GM19395 (cell line): ENCODE results near the gene SLC13A2.

Experiments used
- ATAC-seq: cut with Tn5 transposase; IDR thresholded peaks from one replicate; pipeline ENCODE4 v1.9.1; 2021; ENCODE audit warnings: mild to moderate bottlenecking, moderate library complexity; ENCODE audit not compliant: unreplicated experiment

Gene SLC13A2

DNA sequence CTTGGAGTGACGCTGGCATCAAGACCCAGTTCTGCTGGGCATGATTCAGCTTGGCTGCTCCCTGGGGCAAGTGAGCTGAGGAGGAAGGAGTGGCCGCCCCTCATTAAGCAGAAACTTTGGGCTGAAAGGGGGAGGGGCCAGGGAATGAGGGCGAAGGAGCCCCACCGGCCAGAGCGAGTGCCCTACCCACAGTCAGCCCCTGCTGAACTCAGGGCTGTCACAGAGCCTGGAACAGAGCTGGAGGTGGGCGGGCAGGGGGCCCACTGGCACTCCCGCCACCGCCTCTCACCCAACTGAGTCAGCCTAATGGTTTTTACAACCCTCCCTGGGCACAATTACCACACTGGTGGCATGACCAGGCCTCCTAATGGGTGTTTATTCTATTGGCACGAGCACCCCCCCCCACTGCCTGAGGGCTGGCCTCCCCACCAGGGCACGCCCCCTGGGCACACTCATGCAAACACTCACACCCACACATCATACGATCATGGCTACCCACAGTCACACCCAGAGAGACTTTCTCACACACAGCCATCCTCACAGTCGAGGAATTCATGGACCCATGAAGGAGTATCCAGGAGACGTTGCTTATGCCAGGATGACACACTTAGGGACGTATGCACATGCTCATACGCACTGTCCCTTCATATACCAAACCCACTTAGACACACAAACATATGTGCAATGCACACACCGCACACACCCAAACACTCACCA lies 59.8 kb downstream of the SLC13A2 start:
- no peak for ATAC-seq

DNA sequence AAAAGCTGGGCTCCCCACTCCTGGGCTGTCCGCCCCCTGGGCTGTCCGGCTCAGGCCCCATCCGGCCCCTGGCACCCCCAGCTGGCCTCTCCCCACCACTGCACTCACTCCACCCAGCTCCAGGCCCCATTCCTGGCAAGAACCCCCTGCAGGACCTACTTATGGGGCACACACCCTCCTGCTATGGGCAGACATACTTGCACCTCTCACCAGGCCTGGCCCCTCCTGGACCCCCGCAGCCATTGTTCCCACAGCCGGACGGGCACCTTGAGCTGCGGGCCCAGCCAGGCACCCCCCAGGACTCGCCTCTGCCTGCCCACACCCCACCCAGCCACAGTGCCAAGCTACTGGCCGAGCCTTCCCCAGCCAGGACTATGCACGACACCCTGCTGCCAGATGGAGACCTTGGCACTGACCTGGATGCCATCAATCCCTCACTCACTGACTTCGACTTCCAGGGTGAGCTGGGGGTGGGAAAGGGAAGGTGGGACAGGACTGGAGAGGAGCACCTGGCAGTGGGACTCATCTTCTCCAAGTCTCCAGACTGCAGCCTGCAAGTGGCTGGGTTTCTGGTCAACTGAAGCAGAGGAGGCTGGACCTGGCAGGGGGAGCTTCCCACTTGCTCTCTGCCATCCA lies 61.4 kb downstream of the SLC13A2 start:
- ATAC-seq = no peak

DNA sequence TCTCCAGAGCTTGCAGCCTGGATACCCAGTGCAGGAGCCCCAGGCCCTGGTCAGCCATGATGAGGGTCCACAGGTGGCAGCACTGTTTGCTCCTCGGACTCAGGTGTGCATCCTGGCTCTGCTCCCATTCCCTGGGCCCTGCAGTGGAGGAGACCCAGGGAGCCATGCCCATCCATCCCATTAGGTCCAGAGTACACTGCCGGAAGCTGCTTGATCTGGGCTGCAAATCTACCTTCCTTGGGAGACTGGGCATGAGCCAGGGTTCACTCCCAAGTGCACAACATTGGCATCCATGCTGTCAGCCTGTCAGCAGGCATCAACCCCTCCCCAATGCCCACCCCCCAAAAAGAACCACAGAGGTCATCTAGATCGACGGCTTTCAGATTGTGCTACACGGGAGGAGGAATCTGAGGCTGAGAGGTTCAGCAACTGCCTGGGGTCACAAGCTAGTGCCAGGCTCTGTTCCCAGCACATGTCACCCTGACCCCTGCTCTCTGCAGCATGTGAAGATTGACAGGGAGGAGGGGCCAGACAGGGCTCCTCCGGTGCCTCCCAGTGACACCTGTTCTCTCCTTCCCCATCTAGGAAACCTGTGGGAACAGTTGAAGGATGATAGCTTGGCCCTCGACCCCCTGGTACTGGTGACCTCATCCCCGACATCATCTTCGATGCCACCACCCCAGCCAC lies 63.2 kb downstream of the SLC13A2 start:
- ATAC-seq = no peak

DNA sequence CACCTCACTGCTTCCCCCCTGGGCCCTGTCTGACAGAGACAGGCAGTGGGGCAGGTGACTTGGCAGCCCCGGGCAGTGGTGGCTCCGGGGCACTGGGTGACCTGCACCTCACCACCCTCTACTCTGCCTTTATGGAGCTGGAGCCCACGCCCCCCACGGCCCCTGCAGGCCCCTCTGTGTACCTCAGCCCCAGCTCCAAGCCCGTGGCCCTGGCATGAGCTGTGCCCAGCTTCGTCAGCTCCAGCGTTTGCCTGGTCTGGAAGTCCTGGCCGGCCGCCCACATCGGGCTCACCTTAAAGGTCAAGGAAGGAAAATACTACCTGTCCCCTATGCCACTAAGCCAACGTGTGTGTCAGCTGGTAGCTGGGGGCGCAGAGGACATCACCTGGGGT lies 63.8 kb downstream of the SLC13A2 start:
- ATAC-seq = no peak

- ATAC-seq = no peak
Measured at GRCh38 chr17:28538296-28538895, 65.0 kb downstream of the SLC13A2 start.

GRCh38 chr17:28540231-28540630 lies 66.8 kb downstream of the SLC13A2 start:
- no peak for ATAC-seq

DNA sequence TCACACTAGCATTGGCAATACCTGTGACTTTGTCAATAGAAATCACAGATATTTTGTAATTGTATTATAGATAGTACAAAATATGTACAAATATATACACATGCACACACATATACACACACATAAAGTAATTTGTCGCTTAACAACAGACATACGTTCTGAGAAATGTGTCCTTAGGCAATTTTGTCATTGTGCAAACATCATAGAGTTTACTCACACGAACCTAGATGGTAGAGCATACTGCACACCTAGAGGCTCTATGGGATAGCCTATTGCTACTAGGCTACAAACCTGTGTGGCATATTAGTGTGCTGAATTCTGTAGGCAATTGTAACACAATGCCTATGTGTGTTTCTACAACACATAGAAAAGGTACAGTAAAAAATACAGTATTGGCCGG lies 68.0 kb downstream of the SLC13A2 start:
- ATAC-seq = no peak

DNA sequence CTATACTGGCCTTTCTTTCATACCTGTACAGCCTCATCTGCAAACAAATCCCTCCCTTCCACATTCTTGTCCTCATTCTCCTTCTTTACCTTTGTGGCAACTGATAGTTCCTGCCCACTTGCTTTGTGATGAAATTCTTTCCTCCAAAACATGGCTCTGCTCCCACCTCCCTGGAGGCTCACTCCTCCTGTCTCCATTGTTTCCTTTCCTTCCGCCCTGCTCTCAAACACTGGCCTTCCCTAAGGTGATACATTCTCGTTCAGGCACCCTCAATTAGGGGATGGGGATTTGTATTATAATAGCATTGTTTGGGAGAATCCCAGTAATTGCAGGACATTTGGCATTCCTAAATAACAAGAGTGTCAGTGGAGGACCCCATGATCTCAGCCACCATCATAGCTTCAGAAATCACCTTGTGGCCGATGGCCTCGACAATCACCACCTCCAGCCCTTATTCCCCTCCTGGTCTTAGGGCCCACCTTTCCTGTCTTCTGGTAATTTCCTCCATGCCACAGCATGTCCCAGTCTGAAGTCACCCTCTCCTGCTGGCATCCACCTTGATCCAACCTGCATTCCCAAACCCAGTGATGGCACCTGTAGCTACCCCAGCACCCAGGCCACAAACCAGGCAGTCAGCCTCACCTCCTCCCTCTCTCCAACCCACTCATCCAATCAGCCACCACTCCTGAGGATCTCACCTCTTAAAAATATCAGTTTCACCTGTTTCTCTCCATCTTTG lies 71.1 kb downstream of the SLC13A2 start:
- no peak for ATAC-seq

GRCh38 chr17:28545141-28545503 lies 71.7 kb downstream of the SLC13A2 start:
- ATAC-seq = no peak

DNA sequence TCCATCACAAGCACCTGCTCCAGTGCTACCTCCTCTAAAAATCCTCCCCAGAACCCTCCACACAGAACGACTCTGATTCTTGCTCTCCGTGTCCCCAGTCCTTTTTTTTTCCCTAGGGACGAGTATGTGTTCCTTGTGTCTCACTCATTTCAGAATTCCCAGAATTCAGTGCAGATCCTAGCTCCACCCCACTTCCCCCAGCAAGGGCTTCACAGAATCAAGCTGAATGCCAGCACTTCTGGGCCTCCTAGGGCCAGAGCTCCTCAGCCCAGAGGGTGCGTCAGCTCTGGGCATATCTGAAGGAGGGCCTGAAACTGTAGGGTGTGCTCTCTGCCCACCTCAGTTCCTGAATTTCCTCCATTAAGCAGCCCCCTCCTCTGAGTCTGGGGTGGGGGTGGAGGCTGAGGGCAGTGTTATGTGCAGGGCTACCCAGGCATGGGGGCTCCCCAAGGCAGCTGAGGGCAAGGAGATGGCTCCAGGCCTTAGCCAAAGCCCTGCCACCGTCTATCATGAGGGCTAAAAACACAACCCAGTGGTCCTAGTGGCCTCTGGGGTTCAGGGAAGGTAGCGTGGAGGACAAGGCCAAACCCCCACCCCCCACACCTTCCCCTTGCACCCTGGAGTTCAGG lies 72.5 kb downstream of the SLC13A2 start:
- ATAC-seq = no peak

DNA sequence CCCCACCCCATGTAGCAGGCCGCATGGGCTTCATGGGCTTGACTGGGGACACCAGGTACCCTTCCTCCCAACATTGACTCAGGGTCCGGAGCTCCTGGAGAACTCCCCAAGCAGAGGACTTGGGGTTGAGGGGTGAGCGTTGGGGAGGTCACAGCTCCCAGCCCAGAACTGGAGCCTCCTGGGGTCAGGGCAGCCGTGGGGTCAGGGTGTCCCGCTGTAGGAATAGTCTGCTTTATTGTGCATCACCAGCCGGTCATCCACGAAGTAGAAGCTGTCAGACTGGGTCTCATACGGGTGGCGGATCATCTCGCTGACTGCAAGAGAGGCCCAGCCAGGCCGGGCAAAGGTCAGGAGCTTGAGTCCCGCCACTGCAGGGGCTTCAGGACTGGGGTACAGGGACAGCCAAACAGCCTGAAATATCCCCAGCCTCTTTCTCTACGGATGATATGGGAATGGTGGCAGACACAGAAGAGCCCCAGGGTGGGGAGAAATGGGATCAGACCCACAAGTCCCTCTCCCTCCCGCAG lies 73.7 kb downstream of the SLC13A2 start:
- ATAC-seq = no peak
